Fibroblast of lung (primary cell): ENCODE measurements around the gene IZUMO4. TPM values are rescaled to one million over a fixed set of nuclear protein-coding genes. Genes with fewer than 3 reads are reported as not detected.

ENCODE experiments used
- DNase-seq, 2 donors: peaks; one replicate each; pipeline versions ENCODE4 v3.0.0 to v3.0.0-alpha.2; 2010; ENCODE audit warnings: low read depth in 2 of 2
- H2AFZ ChIP-seq: 2 replicates; pipeline ENCODE4 v1.5.1; 2012; ENCODE audit warnings: low read length, control low read depth, inconsistent platforms
- H3K27ac ChIP-seq: 2 replicates; pipeline ENCODE4 v1.5.1; 2011; ENCODE audit warnings: low read length, control low read depth; ENCODE audit not compliant: insufficient read depth
- H3K27me3 ChIP-seq: 2 replicates; pipeline ENCODE4 v1.5.1; 2011; ENCODE audit warnings: mild to moderate bottlenecking, low read length; ENCODE audit not compliant: control insufficient read depth, insufficient read depth
- H3K36me3 ChIP-seq: 2 replicates; pipeline ENCODE4 v1.5.1; 2011; ENCODE audit warnings: low read length; ENCODE audit not compliant: control insufficient read depth, insufficient read depth
- H3K4me1 ChIP-seq: 2 replicates; pipeline ENCODE4 v1.5.1; 2011; ENCODE audit warnings: low read length; ENCODE audit not compliant: control insufficient read depth, insufficient read depth; ENCODE audit errors: extremely low read depth
- H3K4me2 ChIP-seq: 2 replicates; pipeline ENCODE4 v1.5.1; 2011; ENCODE audit warnings: low read length, control low read depth; ENCODE audit not compliant: insufficient read depth; ENCODE audit errors: extremely low read depth
- H3K4me3 ChIP-seq, 4 experiments: fragments of 200-600 bp in 1 of 4; sonication (generic) in 1 of 4; replicated peaks in 1 of 4; 2 replicates each; pipeline ENCODE4 v1.5.1; 2011 to 2016; ENCODE audit warnings: low read length in 4 of 4, low read depth in 3 of 4, mild to moderate bottlenecking in 3 of 4, control low read depth in 2 of 4, inconsistent platforms in 1 of 4, mixed read lengths in 1 of 4; ENCODE audit not compliant: insufficient read depth in 1 of 4; ENCODE audit errors: control extremely low read depth in 1 of 4
- H3K79me2 ChIP-seq: 2 replicates; pipeline ENCODE4 v1.5.1; 2012; ENCODE audit warnings: mild to moderate bottlenecking, low read length, inconsistent platforms; ENCODE audit not compliant: control insufficient read depth, insufficient read depth
- H3K9ac ChIP-seq: 2 replicates; pipeline ENCODE4 v1.5.1; 2011; ENCODE audit warnings: mild to moderate bottlenecking, low read length, control low read depth; ENCODE audit not compliant: insufficient read depth
- H3K9me3 ChIP-seq: 2 replicates; pipeline ENCODE4 v1.5.1; 2012; ENCODE audit warnings: low read depth, low read length; ENCODE audit not compliant: control insufficient read depth, insufficient read depth
- H4K20me1 ChIP-seq: 2 replicates; pipeline ENCODE4 v1.5.1; 2011; ENCODE audit warnings: low read length; ENCODE audit not compliant: control insufficient read depth, insufficient read depth; ENCODE audit errors: extremely low read depth
- CTCF ChIP-seq, 2 donors: IDR thresholded peaks in 1 of 2; conservative IDR thresholded peaks in 1 of 2; 1 replicate in 1 of 2; 2 replicates in 1 of 2; pipeline ENCODE4 v1.5.1; 2011 to 2012; ENCODE audit warnings: low read length in 2 of 2, control low read depth in 1 of 2, inconsistent platforms in 1 of 2, low read depth in 1 of 2, mild to moderate bottlenecking in 1 of 2
- EZH2 ChIP-seq: IDR thresholded peaks from 2 replicates; pipeline ENCODE4 v1.5.1; 2012; ENCODE audit warnings: low read length, control low read depth, mild to moderate bottlenecking; ENCODE audit errors: missing control alignments
- polyA plus RNA-seq, 2 donors: library from polyadenylated mRNA; depleted of rRNA in 1 of 2; stranded (reverse) in 1 of 2; unstranded in 1 of 2; fragments of >200 nt; gene quantifications; 2 replicates each; pipeline ENCODE4 v1.2.1, GENCODE V29; 2011 to 2012; ENCODE audit warnings: missing spikeins in 1 of 2
- total RNA-seq: library from RNA; depleted of rRNA; stranded (reverse); fragments of >200 nt; gene quantifications from 2 replicates; pipeline ENCODE4 v1.2.1, GENCODE V29; 2014

The IZUMO4 gene
- total and polyA plus RNA-seq, 2 donors (not counting 1 experiment from before 2014, with no cell fraction given), result 0.56 to 1.3 TPM

- Histone ChIP-seq H3K9me3 (no peaks in the 10 kb centered on the region), H4K20me1 (no peaks in the 10 kb centered on the region), H3K4me2 (no peak overlapping the region), H3K27ac (no peak overlapping the region), H3K79me2 (no peaks in the 10 kb centered on the region), H3K4me1 (no peaks in the 10 kb centered on the region), H2AFZ (no peak overlapping the region), H3K4me3 (no peak overlapping the region), H3K27me3 (no peaks in the 10 kb centered on the region), H3K36me3 (peaks cover 67% of the 10 kb centered on the region), H3K9ac (no peak overlapping the region)
- TF ChIP-seq EZH2 (no peak), CTCF (conservative IDR thresholded peaks at IDR 0.05 in 1 of 2, IDR thresholded peaks at IDR 0.05 in 1 of 2; ENCODE audit: low read depth in 1 of 2, low read length in 2 of 2) (no peak)
- DNase-seq, result no peak
These were observed 21.7 kb downstream of the IZUMO4 start for GRCh38 chr19:2118438-2118837.

DNA sequence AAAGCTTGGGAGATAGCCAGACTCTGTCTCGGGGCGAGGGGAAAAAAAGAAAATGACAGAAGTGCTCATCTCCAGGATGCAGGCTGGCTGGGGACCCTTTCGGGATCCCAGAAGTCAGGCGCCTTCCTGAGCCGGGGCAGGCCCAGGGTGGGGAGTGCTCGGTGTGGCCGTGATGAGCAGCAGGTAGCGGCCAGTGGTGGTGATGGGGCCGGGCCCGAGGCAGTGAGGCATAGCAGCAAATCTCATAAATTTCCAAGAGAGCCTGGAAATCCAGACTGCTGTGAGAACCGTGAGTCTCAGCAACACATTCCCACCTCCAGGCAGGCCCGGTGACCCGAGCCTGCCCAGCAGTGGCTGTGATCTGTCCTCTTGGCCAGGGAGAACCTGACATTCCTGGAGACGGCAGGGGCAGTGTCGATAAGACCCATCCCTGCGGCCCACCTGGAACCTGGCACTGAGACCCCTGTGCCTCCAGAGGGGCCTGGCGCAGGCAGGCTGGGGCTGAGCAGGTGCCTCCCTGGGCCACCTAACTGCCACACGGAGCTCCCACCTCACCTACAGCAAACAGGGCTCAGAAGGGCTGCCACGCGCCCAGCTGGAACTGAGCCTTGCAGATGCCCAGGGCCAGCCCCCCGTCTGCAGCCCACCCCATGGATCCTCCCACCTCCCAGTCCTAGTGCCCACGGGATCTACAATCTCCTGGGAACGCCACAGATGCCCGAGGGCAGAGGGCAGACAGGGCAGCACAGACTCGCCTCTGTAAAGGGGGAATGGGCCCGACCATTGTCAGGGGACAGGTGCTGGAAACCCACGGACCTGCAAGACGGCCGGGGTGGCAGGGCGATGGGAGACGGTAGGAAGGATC is 23.4 kb downstream of the IZUMO4 start:
- no peaks in the 10 kb centered on the region for H3K27me3 ChIP-seq
- H4K20me1 ChIP-seq, result no peaks in the 10 kb centered on the region
- no peak overlapping the region for H3K9ac ChIP-seq
- H3K4me2 ChIP-seq, result no peak overlapping the region
- no peak for DNase-seq
- H3K27ac ChIP-seq, result no peak overlapping the region
- no peaks in the 10 kb centered on the region for H3K79me2 ChIP-seq
- H3K9me3 ChIP-seq, result no peaks in the 10 kb centered on the region
- no peaks in the 10 kb centered on the region for H3K4me1 ChIP-seq
- TF ChIP-seq EZH2 (no peak), CTCF (conservative IDR thresholded peaks at IDR 0.05 in 1 of 2, IDR thresholded peaks at IDR 0.05 in 1 of 2; ENCODE audit: low read depth in 1 of 2, low read length in 2 of 2) (no peak)
- H2AFZ ChIP-seq, result no peak overlapping the region
- no peak overlapping the region for H3K4me3 ChIP-seq
- peaks cover 59% of the 10 kb centered on the region for H3K36me3 ChIP-seq

DNA sequence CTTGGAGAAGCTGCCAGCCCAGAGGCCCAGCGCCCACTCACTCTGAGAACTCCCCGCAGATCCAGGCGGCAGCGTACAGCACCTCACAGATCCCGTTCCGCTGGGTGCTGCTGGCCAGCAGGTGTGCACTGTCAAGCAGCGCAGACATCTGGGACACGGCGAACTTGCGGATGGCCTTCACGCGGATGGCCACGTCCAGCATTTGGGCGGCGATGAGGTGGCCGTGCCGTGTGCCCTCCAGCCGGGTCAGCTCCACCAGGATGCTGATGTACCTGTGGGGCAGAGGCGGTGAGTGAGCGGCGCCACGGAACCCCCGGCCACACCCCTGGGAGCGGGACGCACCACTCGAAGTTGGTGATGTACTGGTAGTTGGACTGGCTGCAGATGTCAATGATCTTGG is 24.1 kb downstream of the IZUMO4 start:
- Histone ChIP-seq H3K9ac (no peak overlapping the region), H3K27ac (no peak overlapping the region), H3K9me3 (no peaks in the 10 kb centered on the region), H3K4me2 (no peak overlapping the region), H3K4me1 (no peaks in the 10 kb centered on the region), H2AFZ (no peak overlapping the region), H4K20me1 (no peaks in the 10 kb centered on the region), H3K27me3 (no peaks in the 10 kb centered on the region), H3K36me3 (peaks cover 54% of the 10 kb centered on the region), H3K4me3 (no peak overlapping the region), H3K79me2 (no peaks in the 10 kb centered on the region)
- DNase-seq, result no peak
- TF ChIP-seq EZH2, result no peak
- no peak for TF ChIP-seq CTCF (conservative IDR thresholded peaks at IDR 0.05 in 1 of 2, IDR thresholded peaks at IDR 0.05 in 1 of 2; ENCODE audit: low read depth in 1 of 2, low read length in 2 of 2)
